WTC11 (cell line): ENCODE measurements around the gene FZD1. TPM values are rescaled to one million over a fixed set of nuclear protein-coding genes. Genes with fewer than 3 reads are reported as not detected.

Experiments
- ATAC-seq: fragments of 200-7000 bp; cut with Tn5 transposase; 2 replicates; pipeline ENCODE4 v1.10.0; 2021; ENCODE audit warnings: mild to moderate bottlenecking, moderate library complexity
- CTCF ChIA-PET: fragments of 300-600 bp; sonication (Branson Sonifier 250); formaldehyde crosslinking; loops from one replicate; lab custom pipeline; 2021; ENCODE audit warnings: antibody characterized with exemption; lab: Charles Lee
- POLR2A ChIA-PET: fragments of 350-600 bp; sonication (Branson Sonifier 250); formaldehyde crosslinking; loops from one replicate; lab custom pipeline; 2021; ENCODE audit warnings: antibody characterized with exemption; lab: Charles Lee
- DNase-seq: peaks from one replicate; pipeline ENCODE4 v3.0.0; 2021; ENCODE audit warnings: low spot score
- H3K27ac Mint-ChIP-seq: 2 replicates; pipeline ENCODE4 v1.8.0; 2021; ENCODE audit warnings: mixed read lengths
- H3K27me3 Mint-ChIP-seq: 2 replicates; pipeline ENCODE4 v1.8.0; 2021; ENCODE audit warnings: low read depth, mild to moderate bottlenecking, moderate library complexity, mixed read lengths
- H3K36me3 Mint-ChIP-seq: 2 replicates; pipeline ENCODE4 v1.8.0; 2021; ENCODE audit warnings: mixed read lengths
- H3K4me1 Mint-ChIP-seq: 2 replicates; pipeline ENCODE4 v1.8.0; 2022; ENCODE audit warnings: mixed read lengths
- H3K4me3 Mint-ChIP-seq: 2 replicates; pipeline ENCODE4 v1.8.0; 2021; ENCODE audit warnings: mild to moderate bottlenecking, moderate library complexity, mixed read lengths
- H3K9me3 Mint-ChIP-seq: 2 replicates; pipeline ENCODE4 v1.8.0; 2021; ENCODE audit warnings: mixed read lengths
- CBFB ChIP-seq: sonication (generic); formaldehyde crosslinking; IDR thresholded peaks from 2 replicates; pipeline ENCODE4 v1.8.1; 2022; ENCODE audit warnings: mild to moderate bottlenecking, low read depth, missing genetic modification reagents
- CREB1 ChIP-seq: sonication (generic); formaldehyde crosslinking; IDR thresholded peaks from 2 replicates; pipeline ENCODE4 v1.8.0; 2023; ENCODE audit warnings: mild to moderate bottlenecking, missing genetic modification reagents
- ETV6 ChIP-seq: sonication (generic); formaldehyde crosslinking; IDR thresholded peaks from 2 replicates; pipeline ENCODE4 v1.8.1; 2022; ENCODE audit warnings: mild to moderate bottlenecking, missing genetic modification reagents
- FOXJ3 ChIP-seq: sonication (generic); formaldehyde crosslinking; IDR thresholded peaks from 2 replicates; pipeline ENCODE4 v1.9.0; 2021; ENCODE audit warnings: missing genetic modification reagents, mild to moderate bottlenecking, borderline replicate concordance
- FOXK1 ChIP-seq: sonication (generic); formaldehyde crosslinking; IDR thresholded peaks from 2 replicates; pipeline ENCODE4 v1.8.0; 2022; ENCODE audit warnings: mild to moderate bottlenecking, moderate library complexity, missing genetic modification reagents
- GRHL2 ChIP-seq: fragments of 250-450 bp; sonication (Bioruptor Pico); IDR thresholded peaks from 2 replicates; pipeline ENCODE4 v1.8.0; 2022; ENCODE audit warnings: mild to moderate bottlenecking, moderate library complexity; ENCODE audit not compliant: insufficient replicate concordance, severe bottlenecking
- GTF2I ChIP-seq: fragments of 250-450 bp; sonication (Bioruptor Pico); conservative IDR thresholded peaks from 2 replicates; pipeline ENCODE4 v1.4.0; 2021; ENCODE audit warnings: mild to moderate bottlenecking
- IRF2 ChIP-seq: sonication (generic); formaldehyde crosslinking; IDR thresholded peaks from 2 replicates; pipeline ENCODE4 v1.8.0; 2022; ENCODE audit warnings: low read depth, missing genetic modification reagents, borderline replicate concordance
- NR1H2 ChIP-seq: sonication (generic); formaldehyde crosslinking; IDR thresholded peaks from 2 replicates; pipeline ENCODE4 v1.9.0; 2021; ENCODE audit warnings: mild to moderate bottlenecking, moderate library complexity, missing genetic modification reagents
- SMAD4 ChIP-seq: sonication (generic); formaldehyde crosslinking; IDR thresholded peaks from 2 replicates; pipeline ENCODE4 v1.8.0; 2022; ENCODE audit warnings: mild to moderate bottlenecking, missing genetic modification reagents
- TEAD1 ChIP-seq: sonication (generic); formaldehyde crosslinking; IDR thresholded peaks from 2 replicates; pipeline ENCODE4 v1.8.0; 2022; ENCODE audit warnings: mild to moderate bottlenecking, missing genetic modification reagents
- ZNF232 ChIP-seq: sonication (generic); formaldehyde crosslinking; IDR thresholded peaks from 2 replicates; pipeline ENCODE4 v1.8.0; 2022; ENCODE audit warnings: mild to moderate bottlenecking, missing genetic modification reagents
- ZNF416 ChIP-seq: fragments of 250-450 bp; sonication (Bioruptor Pico); IDR thresholded peaks from 2 replicates; pipeline ENCODE4 v1.9.0; 2021; ENCODE audit warnings: mild to moderate bottlenecking, inconsistent platforms
- total RNA-seq: library from RNA; stranded (reverse); gene quantifications from 3 replicates; pipeline ENCODE4 v1.2.3, GENCODE V29; 2021
- TF ChIP-seq, protein P1 (sequence below): fragments of 250-450 bp; sonication (Bioruptor Pico); conservative IDR thresholded peaks from 2 replicates; pipeline ENCODE4 v1.9.0; 2021; ENCODE audit warnings: mild to moderate bottlenecking
- TF ChIP-seq, protein P2 (sequence below): fragments of 250-450 bp; sonication (Bioruptor Pico); IDR thresholded peaks from 2 replicates; pipeline ENCODE4 v1.9.0; 2021; ENCODE audit warnings: moderate library complexity, mild to moderate bottlenecking, inconsistent platforms, borderline replicate concordance
- TF ChIP-seq, protein P3 (sequence below): fragments of 250-450 bp; sonication (Bioruptor Pico); IDR thresholded peaks from 2 replicates; pipeline ENCODE4 v1.9.0; 2021; ENCODE audit warnings: mild to moderate bottlenecking
- TF ChIP-seq, protein P4 (sequence below): fragments of 250-450 bp; sonication (Bioruptor Pico); IDR thresholded peaks from 2 replicates; pipeline ENCODE4 v2.1.2; 2022; ENCODE audit warnings: mild to moderate bottlenecking, moderate library complexity
- TF ChIP-seq, protein P5 (sequence below): sonication (generic); formaldehyde crosslinking; IDR thresholded peaks from 2 replicates; pipeline ENCODE4 v1.8.0; 2022; ENCODE audit warnings: mild to moderate bottlenecking, missing genetic modification reagents

FZD1 gene
- total RNA-seq, 1 experiment from 2014 or later = 2.0 TPM

DNA sequence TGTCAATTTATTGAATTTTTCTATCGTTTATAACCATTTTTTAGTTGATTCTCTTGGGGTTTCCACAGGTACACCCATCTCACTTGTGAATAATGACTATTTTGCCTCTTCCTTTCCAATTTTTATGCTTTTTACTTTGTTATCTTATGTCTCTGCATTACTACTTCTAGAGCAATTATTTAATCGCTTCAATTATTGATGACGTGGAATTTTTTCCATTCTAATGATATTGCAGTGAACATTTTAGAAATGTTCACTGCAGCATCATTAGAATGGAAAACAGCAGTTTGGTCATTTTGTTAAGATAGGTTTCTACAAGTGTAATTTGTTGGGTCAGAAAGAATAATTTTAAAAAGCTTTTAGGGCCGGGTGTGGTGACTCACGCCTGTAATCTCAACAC, 27.1 kb downstream of the FZD1 start:
- Mint-ChIP-seq H3K4me1 (peaks cover 21% of the 10 kb centered on the region), H3K9me3 (no peaks in the 10 kb centered on the region), H3K27ac (no peak overlapping the region), H3K4me3 (no peak overlapping the region), H3K36me3 (no peaks in the 10 kb centered on the region)
- DNase-seq (no peak), ATAC-seq (no peak)
- ChIA-PET CTCF (interaction anchor here (0.8 to 1.2 kb wide), 3 partner anchors 44 to 352 kb away, joined by 3 to 5 read pairs (median 4); no protein-coding TSS in a partner anchor), POLR2A (no interaction called here)
- TF ChIP-seq TEAD1 (no peak), ETV6 (no peak), IRF2 (CRISPR knock-in tag) (no peak), CREB1 (CRISPR knock-in tag) (no peak), ZNF232 (CRISPR knock-in tag) (no peak), GRHL2 (CRISPR knock-in tag) (no peak), SMAD4 (CRISPR knock-in tag) (no peak), NR1H2 (CRISPR knock-in tag) (no peak), GTF2I (CRISPR knock-in tag) (no peak), FOXJ3 (CRISPR knock-in tag) (no peak), ZNF416 (no peak), CBFB (CRISPR knock-in tag) (no peak), FOXK1 (no peak)
- TF ChIP-seq, protein P1, sequence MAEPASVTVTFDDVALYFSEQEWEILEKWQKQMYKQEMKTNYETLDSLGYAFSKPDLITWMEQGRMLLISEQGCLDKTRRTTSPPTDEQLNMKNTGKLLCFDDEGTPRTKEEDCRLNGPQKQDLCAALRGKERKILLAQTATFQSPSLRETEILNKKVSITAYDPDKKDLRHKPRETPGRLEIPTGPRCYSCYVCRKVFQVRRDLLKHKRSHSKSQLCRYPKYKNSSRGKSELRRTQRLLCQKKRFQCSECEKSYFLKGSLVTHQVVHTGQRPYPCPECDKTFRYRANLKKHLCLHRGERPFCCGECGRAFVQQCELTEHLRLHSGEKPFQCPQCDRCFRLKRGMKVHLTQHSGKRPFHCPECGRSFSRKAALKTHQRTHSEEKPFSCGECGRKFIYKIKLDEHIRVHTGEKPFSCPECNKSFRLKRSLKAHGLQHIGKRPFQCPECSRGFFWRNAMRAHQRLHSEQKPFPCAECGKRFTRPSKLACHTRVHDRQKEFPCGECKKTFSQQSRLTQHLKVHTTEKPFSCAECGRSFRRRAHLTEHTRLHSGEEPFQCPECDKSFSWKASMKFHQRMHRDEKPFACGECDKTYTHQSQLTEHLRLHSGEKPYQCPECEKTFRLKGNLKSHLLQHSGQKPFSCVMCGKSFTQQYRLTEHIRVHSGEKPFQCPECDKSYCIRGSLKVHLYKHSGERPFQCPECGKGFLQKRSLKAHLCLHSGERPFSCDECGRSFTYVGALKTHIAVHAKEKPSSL = no peak
- TF ChIP-seq, protein P2, sequence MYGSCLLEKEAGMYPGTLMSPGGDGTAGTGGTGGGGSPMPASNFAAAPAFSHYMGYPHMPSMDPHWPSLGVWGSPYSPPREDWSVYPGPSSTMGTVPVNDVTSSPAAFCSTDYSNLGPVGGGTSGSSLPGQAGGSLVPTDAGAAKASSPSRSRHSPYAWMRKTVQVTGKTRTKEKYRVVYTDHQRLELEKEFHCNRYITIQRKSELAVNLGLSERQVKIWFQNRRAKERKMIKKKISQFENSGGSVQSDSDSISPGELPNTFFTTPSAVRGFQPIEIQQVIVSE (CRISPR knock-in tag) = no peak
- TF ChIP-seq, protein P3, sequence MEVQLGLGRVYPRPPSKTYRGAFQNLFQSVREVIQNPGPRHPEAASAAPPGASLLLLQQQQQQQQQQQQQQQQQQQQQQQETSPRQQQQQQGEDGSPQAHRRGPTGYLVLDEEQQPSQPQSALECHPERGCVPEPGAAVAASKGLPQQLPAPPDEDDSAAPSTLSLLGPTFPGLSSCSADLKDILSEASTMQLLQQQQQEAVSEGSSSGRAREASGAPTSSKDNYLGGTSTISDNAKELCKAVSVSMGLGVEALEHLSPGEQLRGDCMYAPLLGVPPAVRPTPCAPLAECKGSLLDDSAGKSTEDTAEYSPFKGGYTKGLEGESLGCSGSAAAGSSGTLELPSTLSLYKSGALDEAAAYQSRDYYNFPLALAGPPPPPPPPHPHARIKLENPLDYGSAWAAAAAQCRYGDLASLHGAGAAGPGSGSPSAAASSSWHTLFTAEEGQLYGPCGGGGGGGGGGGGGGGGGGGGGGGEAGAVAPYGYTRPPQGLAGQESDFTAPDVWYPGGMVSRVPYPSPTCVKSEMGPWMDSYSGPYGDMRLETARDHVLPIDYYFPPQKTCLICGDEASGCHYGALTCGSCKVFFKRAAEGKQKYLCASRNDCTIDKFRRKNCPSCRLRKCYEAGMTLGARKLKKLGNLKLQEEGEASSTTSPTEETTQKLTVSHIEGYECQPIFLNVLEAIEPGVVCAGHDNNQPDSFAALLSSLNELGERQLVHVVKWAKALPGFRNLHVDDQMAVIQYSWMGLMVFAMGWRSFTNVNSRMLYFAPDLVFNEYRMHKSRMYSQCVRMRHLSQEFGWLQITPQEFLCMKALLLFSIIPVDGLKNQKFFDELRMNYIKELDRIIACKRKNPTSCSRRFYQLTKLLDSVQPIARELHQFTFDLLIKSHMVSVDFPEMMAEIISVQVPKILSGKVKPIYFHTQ (CRISPR knock-in tag) = no peak
- TF ChIP-seq, protein P4, sequence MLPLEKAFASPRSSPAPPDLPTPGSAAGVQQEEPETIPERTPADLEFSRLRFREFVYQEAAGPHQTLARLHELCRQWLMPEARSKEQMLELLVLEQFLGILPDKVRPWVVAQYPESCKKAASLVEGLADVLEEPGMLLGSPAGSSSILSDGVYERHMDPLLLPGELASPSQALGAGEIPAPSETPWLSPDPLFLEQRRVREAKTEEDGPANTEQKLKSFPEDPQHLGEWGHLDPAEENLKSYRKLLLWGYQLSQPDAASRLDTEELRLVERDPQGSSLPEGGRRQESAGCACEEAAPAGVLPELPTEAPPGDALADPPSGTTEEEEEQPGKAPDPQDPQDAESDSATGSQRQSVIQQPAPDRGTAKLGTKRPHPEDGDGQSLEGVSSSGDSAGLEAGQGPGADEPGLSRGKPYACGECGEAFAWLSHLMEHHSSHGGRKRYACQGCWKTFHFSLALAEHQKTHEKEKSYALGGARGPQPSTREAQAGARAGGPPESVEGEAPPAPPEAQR (CRISPR knock-in tag) = no peak
- TF ChIP-seq, protein P5, sequence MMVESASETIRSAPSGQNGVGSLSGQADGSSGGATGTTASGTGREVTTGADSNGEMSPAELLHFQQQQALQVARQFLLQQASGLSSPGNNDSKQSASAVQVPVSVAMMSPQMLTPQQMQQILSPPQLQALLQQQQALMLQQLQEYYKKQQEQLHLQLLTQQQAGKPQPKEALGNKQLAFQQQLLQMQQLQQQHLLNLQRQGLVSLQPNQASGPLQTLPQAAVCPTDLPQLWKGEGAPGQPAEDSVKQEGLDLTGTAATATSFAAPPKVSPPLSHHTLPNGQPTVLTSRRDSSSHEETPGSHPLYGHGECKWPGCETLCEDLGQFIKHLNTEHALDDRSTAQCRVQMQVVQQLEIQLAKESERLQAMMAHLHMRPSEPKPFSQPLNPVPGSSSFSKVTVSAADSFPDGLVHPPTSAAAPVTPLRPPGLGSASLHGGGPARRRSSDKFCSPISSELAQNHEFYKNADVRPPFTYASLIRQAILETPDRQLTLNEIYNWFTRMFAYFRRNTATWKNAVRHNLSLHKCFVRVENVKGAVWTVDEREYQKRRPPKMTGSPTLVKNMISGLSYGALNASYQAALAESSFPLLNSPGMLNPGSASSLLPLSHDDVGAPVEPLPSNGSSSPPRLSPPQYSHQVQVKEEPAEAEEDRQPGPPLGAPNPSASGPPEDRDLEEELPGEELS = no peak
- TF ChIP-seq, all 79 proteins: peak for 0
- peaks cover 24% of the 10 kb centered on the region for H3K27me3 Mint-ChIP-seq
